HG02759 (cell line): ENCODE results near the gene GTF2A1L.
"Not testable (repeated sequence)": the region's sequence is repeated elsewhere in the genome, so short reads cannot be mapped to it uniquely, and the experiment has no call there.

ENCODE experiments used
- ATAC-seq: cut with Tn5 transposase; IDR thresholded peaks from one replicate; pipeline ENCODE4 v1.9.1; 2021; ENCODE audit warnings: mild to moderate bottlenecking, moderate library complexity; ENCODE audit not compliant: unreplicated experiment

GTF2A1L gene

DNA sequence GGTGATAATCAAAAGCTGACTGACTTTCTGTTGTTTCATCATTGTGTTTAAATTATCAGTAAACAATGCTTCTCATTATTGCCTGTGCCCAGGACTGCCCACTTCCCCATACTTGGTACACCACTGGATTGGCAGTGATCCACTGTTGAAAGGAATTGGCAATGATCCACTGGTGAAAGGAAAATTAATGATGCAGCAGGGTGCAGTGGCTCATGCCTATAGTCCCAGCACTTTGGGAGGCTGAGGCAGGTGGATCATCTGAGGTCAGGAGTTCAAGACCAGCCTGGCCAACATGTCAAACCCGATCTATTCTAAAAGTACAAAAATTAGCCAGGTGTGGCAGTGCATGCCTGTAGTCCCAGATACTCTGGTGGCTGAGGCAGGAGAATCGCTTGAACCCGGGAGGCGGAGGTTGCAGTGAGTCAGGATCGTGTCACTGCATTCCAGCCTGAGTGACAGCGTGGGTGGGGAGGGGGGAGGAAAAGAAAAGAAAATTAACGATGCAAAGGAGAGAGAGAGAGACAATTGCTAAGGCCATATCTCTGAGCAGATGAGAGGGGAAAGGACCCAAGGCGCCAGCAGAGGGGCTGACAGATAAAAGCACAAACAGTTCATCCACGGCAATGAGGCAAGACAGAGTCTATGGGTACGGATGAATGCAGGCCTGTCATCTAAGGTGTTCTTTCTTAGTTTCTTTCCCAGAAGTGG is 10.2 kb upstream of the GTF2A1L start:
- no peak for ATAC-seq

GRCh38 chr2:48613211-48613610 is 4.4 kb upstream of the GTF2A1L start:
- no peak for ATAC-seq

GRCh38 chr2:48614581-48614980 is 3.1 kb upstream of the GTF2A1L start:
- ATAC-seq = not testable (repeated sequence)

GRCh38 chr2:48619526-48619925 is 1.9 kb downstream of the GTF2A1L start:
- no peak for ATAC-seq

DNA sequence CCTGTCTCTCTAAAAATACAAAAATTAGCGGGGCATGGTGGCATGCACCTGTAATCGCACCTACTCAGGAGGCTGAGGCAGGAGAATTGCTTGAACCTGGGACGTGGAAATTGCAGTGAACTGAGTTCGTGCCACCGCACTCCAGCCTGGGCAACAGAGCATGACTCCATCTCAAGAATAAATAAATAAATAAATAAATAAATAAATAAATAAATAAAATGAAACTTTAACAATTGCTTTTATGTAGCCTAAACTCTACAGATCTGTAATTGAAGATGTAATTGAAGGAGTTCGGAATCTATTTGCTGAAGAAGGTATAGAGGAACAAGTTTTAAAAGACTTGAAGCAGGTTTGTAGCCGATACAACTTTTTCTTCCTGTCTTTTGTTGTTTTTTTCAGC is 2.9 kb downstream of the GTF2A1L start:
- ATAC-seq = no peak

GRCh38 chr2:48622691-48623090 is 5.0 kb downstream of the GTF2A1L start:
- ATAC-seq = not testable (repeated sequence)

GRCh38 chr2:48624696-48625095 is 7.0 kb downstream of the GTF2A1L start:
- no peak for ATAC-seq

- no peak for ATAC-seq
Observed at GRCh38 chr2:48626047-48626446, 8.4 kb downstream of the GTF2A1L start.

- no peak for ATAC-seq
Observed at GRCh38 chr2:48633143-48633542, 15.5 kb downstream of the GTF2A1L start.

DNA sequence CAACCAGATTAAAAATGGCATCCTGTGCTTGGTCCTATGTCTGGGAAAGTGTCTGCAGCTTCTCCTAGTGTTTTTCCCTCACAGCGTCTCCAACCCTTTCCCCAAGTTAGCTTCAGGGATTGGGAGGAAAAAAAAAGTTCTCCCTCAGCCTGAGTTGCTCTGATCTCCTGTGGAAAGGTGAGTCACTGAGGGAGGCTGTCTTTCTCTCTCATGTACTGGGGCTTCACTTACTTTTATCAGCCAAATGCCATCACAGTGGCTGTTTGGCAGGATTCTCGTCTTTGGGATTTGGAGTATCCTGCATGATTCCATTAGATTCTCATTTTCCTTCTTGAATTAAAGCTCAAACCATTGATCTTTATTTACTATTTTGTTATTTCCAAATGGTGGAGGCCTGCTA is 18.1 kb downstream of the GTF2A1L start:
- no peak for ATAC-seq

DNA sequence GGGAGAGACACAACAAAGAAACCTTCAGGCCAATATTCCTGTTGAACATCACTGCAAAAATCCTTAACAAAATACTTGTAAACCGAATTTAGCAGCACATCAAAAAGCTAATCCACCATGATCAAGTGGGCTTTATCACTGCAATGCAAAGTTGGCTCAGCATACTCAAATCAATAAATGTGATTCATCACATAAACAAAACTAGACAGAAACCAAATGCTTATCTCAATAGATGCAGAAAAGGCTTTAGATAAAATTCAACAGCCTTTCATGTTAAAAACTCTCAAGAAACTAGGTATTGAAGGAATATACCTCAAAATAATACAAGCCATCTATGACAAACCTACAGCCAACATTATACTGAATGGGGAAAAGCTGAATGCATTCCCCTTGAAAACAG is 20.6 kb downstream of the GTF2A1L start:
- ATAC-seq = no peak

GRCh38 chr2:48651158-48651790 is 33.6 kb downstream of the GTF2A1L start:
- no peak for ATAC-seq

DNA sequence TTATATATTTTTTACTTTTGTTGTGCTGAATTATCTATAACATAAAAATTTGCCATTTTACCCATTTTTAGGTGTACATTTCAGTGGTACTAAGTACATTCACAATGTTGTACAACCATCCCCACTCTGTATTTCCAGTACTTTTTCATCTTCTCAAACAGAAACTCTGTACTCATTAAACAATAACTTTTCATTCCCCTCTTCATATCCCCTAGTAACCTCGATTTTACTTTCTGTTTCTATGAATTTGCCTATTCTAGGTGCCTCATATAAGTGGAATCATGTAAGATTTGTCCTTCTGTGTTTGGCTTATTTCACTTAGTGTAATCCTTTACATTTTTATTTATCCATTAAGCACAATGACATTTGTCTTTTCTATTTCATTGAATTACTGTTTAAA is 51.3 kb downstream of the GTF2A1L start:
- peak; percentile 82 for ATAC-seq

DNA sequence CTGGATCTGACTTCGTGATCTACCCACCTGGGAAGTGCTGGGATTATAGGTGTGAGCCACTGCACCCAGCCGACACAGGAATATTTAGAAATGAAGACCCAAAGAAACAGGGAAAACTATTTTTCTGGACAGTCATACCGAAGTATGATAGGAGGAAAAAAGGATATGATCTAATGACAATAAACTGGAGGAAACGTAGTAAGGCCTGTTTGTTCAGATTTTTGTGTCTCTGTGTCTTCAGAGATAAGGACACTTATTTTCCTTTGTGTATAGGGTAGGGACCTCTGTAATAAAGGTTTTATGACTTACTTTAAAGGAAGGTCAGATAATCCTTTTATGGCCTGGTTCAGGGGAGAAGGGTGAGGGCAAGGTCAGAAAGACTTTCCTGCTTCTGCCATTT is 55.9 kb downstream of the GTF2A1L start:
- no peak for ATAC-seq

GRCh38 chr2:48674933-48675332 is 57.3 kb downstream of the GTF2A1L start:
- peak; percentile 66 for ATAC-seq

GRCh38 chr2:48677450-48677849 is 59.8 kb downstream of the GTF2A1L start:
- ATAC-seq = no peak

GRCh38 chr2:48685126-48685525 is 67.5 kb downstream of the GTF2A1L start:
- no peak for ATAC-seq

DNA sequence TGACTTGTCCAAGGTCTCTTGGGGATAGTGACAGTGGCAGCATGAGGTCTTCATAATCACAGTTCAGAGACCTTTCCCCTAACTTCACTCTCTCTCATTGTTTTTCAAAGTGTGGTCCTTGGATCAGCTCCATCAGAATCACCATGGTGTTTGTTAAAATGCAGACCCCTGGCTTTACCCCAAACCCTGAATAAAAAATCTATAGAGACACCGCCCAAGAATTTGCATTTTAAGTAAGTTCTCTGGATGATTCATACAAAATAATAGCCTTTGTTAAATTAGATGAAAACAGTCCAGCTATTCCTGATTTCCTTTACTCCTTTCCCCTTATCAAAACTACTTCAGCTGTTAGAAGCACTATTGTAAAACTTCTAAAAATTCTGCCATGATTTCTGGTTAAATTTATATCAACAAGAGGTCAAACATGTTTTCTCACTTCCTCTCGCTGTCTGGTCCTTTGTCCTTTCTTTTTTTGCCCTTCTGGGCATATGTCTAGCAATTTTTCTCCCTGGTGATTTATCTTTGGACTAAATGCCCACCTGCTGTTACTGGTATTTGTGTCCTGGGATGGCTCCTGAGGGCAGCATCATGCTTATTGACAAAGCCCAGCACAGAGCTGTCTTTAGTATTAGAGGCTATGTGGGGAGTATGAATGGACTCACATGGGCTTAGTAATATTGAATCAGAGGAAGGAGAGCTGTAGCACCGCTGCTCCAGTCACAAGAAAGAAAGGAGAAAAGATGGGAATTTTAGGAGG is 74.5 kb downstream of the GTF2A1L start:
- no peak for ATAC-seq

DNA sequence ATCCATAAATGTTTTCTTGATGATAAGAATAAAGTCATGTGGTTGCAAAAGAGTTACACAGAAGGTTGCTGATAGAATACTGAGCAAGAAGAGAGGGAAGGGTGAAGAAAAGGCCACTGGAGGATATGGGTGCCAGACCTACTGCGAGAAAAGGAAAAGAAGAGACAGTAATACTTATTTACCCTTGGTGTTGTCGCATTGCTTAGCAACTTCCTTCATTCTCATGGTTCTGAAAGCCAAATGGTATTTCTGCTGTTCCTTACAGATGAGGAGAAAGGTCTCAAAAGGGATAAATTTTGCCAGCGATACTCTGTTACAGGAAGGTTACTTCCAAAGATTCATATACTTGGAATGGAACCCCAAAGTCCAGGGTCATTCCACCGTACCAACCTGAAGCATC is 75.4 kb downstream of the GTF2A1L start:
- ATAC-seq = no peak

DNA sequence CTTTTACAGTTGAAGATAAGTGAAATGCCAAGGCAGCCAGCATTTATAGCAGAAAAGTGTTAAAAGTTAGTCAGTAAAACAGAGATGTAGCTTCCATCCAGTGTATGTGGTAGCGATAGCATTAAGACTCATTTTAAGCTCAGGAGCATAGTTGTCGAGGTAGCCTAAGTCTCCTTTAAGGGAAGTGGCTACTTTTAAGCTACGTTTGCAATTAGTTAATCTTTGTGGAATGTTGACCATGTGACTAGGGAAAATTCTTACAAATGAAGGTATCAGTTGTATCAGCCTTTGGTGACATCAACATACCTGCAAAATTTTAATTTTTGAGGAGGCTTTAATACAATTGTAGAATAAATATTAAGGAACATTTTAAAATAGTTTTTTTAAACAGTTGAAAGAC is 76.0 kb downstream of the GTF2A1L start:
- ATAC-seq = no peak

GRCh38 chr2:48694149-48694548 is 76.5 kb downstream of the GTF2A1L start:
- ATAC-seq = no peak

DNA sequence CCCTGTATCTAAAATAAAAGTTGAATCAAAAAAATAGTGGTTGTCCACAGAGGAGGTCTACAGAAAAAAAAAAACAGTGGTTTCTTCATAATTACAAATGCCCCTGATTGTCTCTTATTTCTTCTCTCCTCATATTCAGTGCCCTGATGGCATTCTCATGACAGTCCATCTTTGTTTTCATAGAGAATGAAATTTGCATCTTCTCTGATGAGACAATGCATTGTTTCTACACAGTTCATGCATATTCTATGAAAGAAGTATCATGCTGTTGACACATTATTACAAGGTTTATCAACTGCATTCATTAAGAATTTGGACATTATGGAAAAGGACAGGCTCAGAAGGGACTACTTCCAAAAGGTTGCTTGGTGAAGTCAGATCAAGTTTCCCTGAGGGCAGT is 78.3 kb downstream of the GTF2A1L start:
- no peak for ATAC-seq
